Thymus (tissue), 11 donors: ENCODE data around the gene SLC8A3. TPM values are rescaled to one million over a fixed set of nuclear protein-coding genes. Genes with fewer than 3 reads are reported as not detected.

Experiments used
- DNase-seq, 9 donors: peaks; one replicate each; pipeline ENCODE4 v3.0.0-alpha.2; 2013; ENCODE audit warnings: low spot score in 9 of 9, low read depth in 6 of 9, missing footprints in 1 of 9
- H3K27ac ChIP-seq, 2 donors: one replicate each; pipeline ENCODE4 v1.5.1; 2013; ENCODE audit warnings: control low read depth in 1 of 2, low read depth in 1 of 2, low read length in 1 of 2, mild to moderate bottlenecking in 1 of 2, moderate library complexity in 1 of 2
- H3K27me3 ChIP-seq, 2 donors: one replicate each; pipeline ENCODE4 v1.5.1; 2013; ENCODE audit warnings: low read length in 1 of 2; ENCODE audit not compliant: control insufficient read depth in 2 of 2, insufficient read depth in 1 of 2
- H3K36me3 ChIP-seq, 2 donors: one replicate each; pipeline ENCODE4 v1.5.1; 2013; ENCODE audit warnings: low read length in 1 of 2, mild to moderate bottlenecking in 1 of 2, moderate library complexity in 1 of 2; ENCODE audit not compliant: control insufficient read depth in 2 of 2, insufficient read depth in 2 of 2
- H3K4me1 ChIP-seq, 2 donors: one replicate each; pipeline ENCODE4 v1.5.1; 2013; ENCODE audit warnings: low read length in 2 of 2; ENCODE audit not compliant: control insufficient read depth in 2 of 2, insufficient read depth in 2 of 2
- H3K4me3 ChIP-seq, 2 donors: one replicate each; pipeline ENCODE4 v1.5.1; 2013; ENCODE audit warnings: low read length in 2 of 2, control low read depth in 1 of 2, mild to moderate bottlenecking in 1 of 2
- H3K9me3 ChIP-seq, 2 donors: one replicate each; pipeline ENCODE4 v1.5.1; 2013; ENCODE audit warnings: low read length in 1 of 2, mild to moderate bottlenecking in 1 of 2; ENCODE audit not compliant: control insufficient read depth in 2 of 2, insufficient read depth in 1 of 2
- WGBS: extraction: QIAGEN DNeasy Blood & Tissue Kit; methylation state at CpG from one replicate; pipeline ENCODE4 v1.1.7; 2013; 5-methylcytosine and 5-hydroxymethylcytosine counted together
- polyA plus RNA-seq: library from polyadenylated mRNA; stranded (reverse); fragments of 200-250 nt; gene quantifications from one replicate; pipeline ENCODE4 v1.2.3, GENCODE V29; 2013
- total RNA-seq: library from RNA; stranded (reverse); fragments of 120-200 nt; gene quantifications from one replicate; pipeline ENCODE4 v1.2.4, GENCODE V29; 2013
- donor health status: healthy.

Gene SLC8A3
- total and polyA plus RNA-seq, 2 donors = 0.16 to 0.99 TPM

- DNase-seq = no peak
- Histone ChIP-seq H3K36me3 (no peaks in the 10 kb centered on the region), H3K27ac (no peak overlapping the region), H3K4me1 (no peaks in the 10 kb centered on the region), H3K4me3 (no peak overlapping the region), H3K9me3 (no peaks in the 10 kb centered on the region), H3K27me3 (no peaks in the 10 kb centered on the region)
- 91% methylated on average over 5 of the region's 5 CpGs for WGBS
Observed at GRCh38 chr14:70139384-70139783, 49.4 kb downstream of the SLC8A3 start.

- Histone ChIP-seq H3K36me3 (no peaks in the 10 kb centered on the region), H3K4me1 (no peaks in the 10 kb centered on the region), H3K9me3 (no peaks in the 10 kb centered on the region), H3K4me3 (no peak overlapping the region), H3K27me3 (no peaks in the 10 kb centered on the region), H3K27ac (no peak overlapping the region)
- WGBS = 96% methylated on average over 3 of the region's 3 CpGs
- no peak for DNase-seq
Observed at GRCh38 chr14:70137788-70138187, 51.0 kb downstream of the SLC8A3 start.

- WGBS = 97% methylated on average over 2 of the region's 2 CpGs
- H3K4me3 ChIP-seq = no peak overlapping the region
- H3K9me3 ChIP-seq = no peaks in the 10 kb centered on the region
- no peaks in the 10 kb centered on the region for H3K36me3 ChIP-seq
- no peaks in the 10 kb centered on the region for H3K4me1 ChIP-seq
- no peaks in the 10 kb centered on the region for H3K27me3 ChIP-seq
- no peak for DNase-seq
- no peak overlapping the region for H3K27ac ChIP-seq
Observed at GRCh38 chr14:70133461-70133860, 55.3 kb downstream of the SLC8A3 start.

GRCh38 chr14:70130482-70130881 lies 58.3 kb downstream of the SLC8A3 start:
- Histone ChIP-seq H3K27ac (no peak overlapping the region), H3K4me1 (no peaks in the 10 kb centered on the region), H3K27me3 (no peaks in the 10 kb centered on the region), H3K4me3 (no peak overlapping the region), H3K36me3 (no peaks in the 10 kb centered on the region), H3K9me3 (no peaks in the 10 kb centered on the region)
- WGBS = 90% methylated on average over 1 of the region's 1 CpG
- DNase-seq = peak in 2 of 9 donors; percentile 0 to 7

- WGBS = 95% methylated on average over 7 of the region's 7 CpGs
- no peak overlapping the region for H3K4me3 ChIP-seq
- H3K4me1 ChIP-seq = no peaks in the 10 kb centered on the region
- H3K27me3 ChIP-seq = no peaks in the 10 kb centered on the region
- H3K9me3 ChIP-seq = no peaks in the 10 kb centered on the region
- no peak overlapping the region for H3K27ac ChIP-seq
- H3K36me3 ChIP-seq = no peaks in the 10 kb centered on the region
- no peak for DNase-seq
Observed at GRCh38 chr14:70127186-70127585, 61.6 kb downstream of the SLC8A3 start.

- Histone ChIP-seq H3K36me3 (no peaks in the 10 kb centered on the region), H3K27ac (no peak overlapping the region), H3K9me3 (no peaks in the 10 kb centered on the region), H3K4me3 (no peak overlapping the region), H3K4me1 (no peaks in the 10 kb centered on the region), H3K27me3 (no peaks in the 10 kb centered on the region)
- WGBS = 95% methylated on average over 2 of the region's 2 CpGs
- DNase-seq = no peak
Observed at GRCh38 chr14:70123796-70124195, 65.0 kb downstream of the SLC8A3 start.

GRCh38 chr14:70121521-70121920 lies 67.2 kb downstream of the SLC8A3 start:
- Histone ChIP-seq H3K9me3 (no peaks in the 10 kb centered on the region), H3K4me3 (no peak overlapping the region), H3K27ac (no peak overlapping the region), H3K4me1 (no peaks in the 10 kb centered on the region), H3K27me3 (no peaks in the 10 kb centered on the region), H3K36me3 (no peaks in the 10 kb centered on the region)
- no peak for DNase-seq
- WGBS = 86% methylated on average over 1 of the region's 1 CpG

- WGBS = 89% methylated on average over 3 of the region's 3 CpGs
Observed at GRCh38 chr14:70118064-70118463, 70.7 kb downstream of the SLC8A3 start.

GRCh38 chr14:70116278-70116677 lies 72.5 kb downstream of the SLC8A3 start:
- H3K4me3 ChIP-seq = no peak overlapping the region
- no peaks in the 10 kb centered on the region for H3K9me3 ChIP-seq
- H3K4me1 ChIP-seq = no peaks in the 10 kb centered on the region
- WGBS = 90% methylated on average over 5 of the region's 5 CpGs
- H3K36me3 ChIP-seq = no peaks in the 10 kb centered on the region
- H3K27ac ChIP-seq = no peak overlapping the region
- H3K27me3 ChIP-seq = no peaks in the 10 kb centered on the region
- DNase-seq = no peak

More at GRCh38 chr14:70118064-70118463, 70.7 kb downstream of the SLC8A3 start:
- no peak for DNase-seq
- Histone ChIP-seq H3K36me3 (no peaks in the 10 kb centered on the region), H3K27ac (no peak overlapping the region), H3K4me3 (no peak overlapping the region), H3K27me3 (no peaks in the 10 kb centered on the region), H3K9me3 (no peaks in the 10 kb centered on the region), H3K4me1 (no peaks in the 10 kb centered on the region)

- Histone ChIP-seq H3K9me3 (no peaks in the 10 kb centered on the region), H3K27me3 (no peaks in the 10 kb centered on the region), H3K36me3 (no peaks in the 10 kb centered on the region), H3K27ac (no peak overlapping the region), H3K4me3 (no peak overlapping the region), H3K4me1 (no peaks in the 10 kb centered on the region)
- DNase-seq = no peak
- 95% methylated on average over 12 of the region's 12 CpGs for WGBS
Observed at GRCh38 chr14:70114621-70115156, 74.1 kb downstream of the SLC8A3 start.
